Retinal pigment epithelial cell (primary cell): ENCODE results near the gene RFPL1.
"Not testable (repeated sequence)": the region's sequence is repeated elsewhere in the genome, so short reads cannot be mapped to it uniquely, and the experiment has no call there.

Source experiments
- DNase-seq: peaks from one replicate; pipeline ENCODE4 v3.0.0-alpha.2; 2010; ENCODE audit warnings: low read depth
- H3K4me3 ChIP-seq: 2 replicates; pipeline ENCODE4 v1.5.1; 2011; ENCODE audit warnings: mild to moderate bottlenecking, low read length, control low read depth, moderate library complexity
- CTCF ChIP-seq: conservative IDR thresholded peaks from 2 replicates; pipeline ENCODE4 v1.5.1; 2011; ENCODE audit warnings: low read depth, low read length, control low read depth, inconsistent platforms

Gene RFPL1

GRCh38 chr22:29397791-29398190, 40.6 kb upstream of the RFPL1 start:
- TF ChIP-seq CTCF = no peak
- H3K4me3 ChIP-seq = no peak overlapping the region
- DNase-seq = no peak

- no peak for TF ChIP-seq CTCF
- no peak for DNase-seq
- H3K4me3 ChIP-seq = no peak overlapping the region
These were observed 37.8 kb upstream of the RFPL1 start for GRCh38 chr22:29400576-29400975.

- DNase-seq = not testable (repeated sequence)
These were observed 36.8 kb upstream of the RFPL1 start for GRCh38 chr22:29401538-29401937.

GRCh38 chr22:29408940-29409339, 29.4 kb upstream of the RFPL1 start:
- no peak for TF ChIP-seq CTCF
- H3K4me3 ChIP-seq = no peak overlapping the region
- no peak for DNase-seq

More at GRCh38 chr22:29401538-29401937, 36.8 kb upstream of the RFPL1 start:
- H3K4me3 ChIP-seq = not testable (repeated sequence)

- H3K4me3 ChIP-seq, DNase-seq: not testable (repeated sequence)
These were observed 26.7 kb upstream of the RFPL1 start for GRCh38 chr22:29411569-29412211.

GRCh38 chr22:29412772-29413171, 25.6 kb upstream of the RFPL1 start:
- TF ChIP-seq CTCF = peak; percentile 37
- not testable (repeated sequence) for DNase-seq

GRCh38 chr22:29414951-29415591, 23.3 kb upstream of the RFPL1 start:
- not testable (repeated sequence) for H3K4me3 ChIP-seq, DNase-seq

More at GRCh38 chr22:29412772-29413171, 25.6 kb upstream of the RFPL1 start:
- H3K4me3 ChIP-seq = not testable (repeated sequence)

GRCh38 chr22:29418704-29419103, 19.7 kb upstream of the RFPL1 start:
- H3K4me3 ChIP-seq, DNase-seq: not testable (repeated sequence)

GRCh38 chr22:29426476-29426875, 11.9 kb upstream of the RFPL1 start:
- no peak for DNase-seq
- no peak overlapping the region for H3K4me3 ChIP-seq
- no peak for TF ChIP-seq CTCF
